OCI-LY1 (cell line): ENCODE data around the gene DPH7.

Source experiments
- H2AFZ ChIP-seq: fragments of 200-600 bp; sonication (generic), shearing (Covaris generic); 2 replicates; pipeline ENCODE4 v1.6.0; 2014; ENCODE audit warnings: antibody characterized with exemption, mild to moderate bottlenecking, low read length
- H3F3A ChIP-seq: fragments of 200-600 bp; sonication (generic), shearing (Covaris generic); 2 replicates; pipeline ENCODE4 v1.6.0; 2014; ENCODE audit warnings: mild to moderate bottlenecking, antibody characterized with exemption, low read length, moderate library complexity; ENCODE audit not compliant: insufficient read depth
- H3K27ac ChIP-seq: fragments of 200-600 bp; sonication (generic); 2 replicates; pipeline ENCODE4 v1.5.1; 2014; ENCODE audit warnings: low read length, mixed run types, mild to moderate bottlenecking, low read depth; ENCODE audit not compliant: poor library complexity, severe bottlenecking
- H3K27me3 ChIP-seq: fragments of 200-600 bp; sonication (generic); 2 replicates; pipeline ENCODE4 v1.6.0; 2014; ENCODE audit warnings: antibody characterized with exemption, mild to moderate bottlenecking, low read length, moderate library complexity; ENCODE audit not compliant: insufficient read depth
- H3K36me3 ChIP-seq: fragments of 200-600 bp; sonication (generic); 2 replicates; pipeline ENCODE4 v1.6.1; 2014; ENCODE audit warnings: mild to moderate bottlenecking, antibody characterized with exemption, low read length, moderate library complexity, mixed read lengths; ENCODE audit not compliant: insufficient read depth
- H3K4me1 ChIP-seq: fragments of 200-600 bp; sonication (generic); 2 replicates; pipeline ENCODE4 v1.5.1; 2014; ENCODE audit warnings: mild to moderate bottlenecking, low read length, moderate library complexity; ENCODE audit not compliant: insufficient read depth, severe bottlenecking
- H3K4me2 ChIP-seq: fragments of 200-600 bp; sonication (generic), shearing (Covaris generic); 2 replicates; pipeline ENCODE4 v1.6.1; 2014; ENCODE audit warnings: low read length
- H3K4me3 ChIP-seq: fragments of 200-600 bp; sonication (generic); 2 replicates; pipeline ENCODE4 v1.5.1; 2014; ENCODE audit warnings: low read length, low read depth, mild to moderate bottlenecking, mixed read lengths; ENCODE audit not compliant: poor library complexity, severe bottlenecking
- H3K79me2 ChIP-seq: fragments of 200-600 bp; shearing (Covaris generic); 2 replicates; pipeline ENCODE4 v1.6.1; 2016; ENCODE audit warnings: mixed run types, low read length, mixed read lengths; ENCODE audit not compliant: insufficient read depth
- H3K9ac ChIP-seq: fragments of 200-600 bp; sonication (generic), shearing (Covaris generic); 2 replicates; pipeline ENCODE4 v1.6.1; 2014; ENCODE audit warnings: mild to moderate bottlenecking, low read length, mixed read lengths
- H3K9me2 ChIP-seq: fragments of 200-600 bp; sonication (generic), shearing (Covaris generic); 2 replicates; pipeline ENCODE4 v1.6.1; 2014; ENCODE audit warnings: low read depth, mild to moderate bottlenecking, low read length, mixed read lengths
- H3K9me3 ChIP-seq: fragments of 200-600 bp; shearing (Covaris generic); 2 replicates; pipeline ENCODE4 v1.6.1; 2014; ENCODE audit warnings: low read length, mixed read lengths
- H4K20me1 ChIP-seq: fragments of 200-600 bp; sonication (generic), shearing (Covaris generic); 2 replicates; pipeline ENCODE4 v1.6.0; 2016; ENCODE audit warnings: mild to moderate bottlenecking, low read length; ENCODE audit not compliant: insufficient read depth
- CTCF ChIP-seq: fragments of 200-600 bp; sonication (generic), shearing (Covaris generic); IDR thresholded peaks from 2 replicates; pipeline ENCODE4 v1.5.1; 2017; ENCODE audit warnings: mild to moderate bottlenecking, antibody characterized with exemption, low read length, moderate library complexity, mixed read lengths
- EZH2 ChIP-seq: fragments of 200-600 bp; sonication (generic), shearing (Covaris generic); IDR thresholded peaks from 2 replicates; pipeline ENCODE4 v1.8.0; 2017; ENCODE audit warnings: borderline replicate concordance, mixed run types, mild to moderate bottlenecking, antibody characterized with exemption, low read length, moderate library complexity, mixed read lengths

Gene DPH7

GRCh38 chr9:137506274-137506673 is 72.5 kb downstream of the DPH7 start:
- TF ChIP-seq CTCF: no peak
- TF ChIP-seq EZH2: no peak
- H3K9me2 ChIP-seq: no peaks in the 10 kb centered on the region

GRCh38 chr9:137505421-137506140 is 73.1 kb downstream of the DPH7 start:
- Histone ChIP-seq H3K27ac (no peak overlapping the region), H3K27me3 (no peaks in the 10 kb centered on the region), H3K9me3 (no peaks in the 10 kb centered on the region), H3F3A (no peaks in the 10 kb centered on the region), H4K20me1 (no peaks in the 10 kb centered on the region), H3K36me3 (no peaks in the 10 kb centered on the region), H3K9me2 (no peaks in the 10 kb centered on the region), H3K79me2 (no peaks in the 10 kb centered on the region), H3K4me1 (no peaks in the 10 kb centered on the region), H3K4me2 (no peak overlapping the region), H3K9ac (no peak overlapping the region), H3K4me3 (no peak overlapping the region), H2AFZ (no peak overlapping the region)
- TF ChIP-seq CTCF: no peak
- no peak for TF ChIP-seq EZH2

More at GRCh38 chr9:137506274-137506673, 72.5 kb downstream of the DPH7 start:
- H3K27me3 ChIP-seq: no peaks in the 10 kb centered on the region
- no peaks in the 10 kb centered on the region for H3K9me3 ChIP-seq
- H3K9ac ChIP-seq: no peak overlapping the region
- no peaks in the 10 kb centered on the region for H3K79me2 ChIP-seq
- no peak overlapping the region for H3K4me2 ChIP-seq
- no peaks in the 10 kb centered on the region for H3F3A ChIP-seq
- H4K20me1 ChIP-seq: no peaks in the 10 kb centered on the region
- no peaks in the 10 kb centered on the region for H3K36me3 ChIP-seq
- H3K27ac ChIP-seq: no peak overlapping the region
- no peaks in the 10 kb centered on the region for H3K4me1 ChIP-seq
- H2AFZ ChIP-seq: no peak overlapping the region
- no peak overlapping the region for H3K4me3 ChIP-seq
